Neural cell (in vitro differentiated cells): ENCODE results near the gene RPL35. TPM values are rescaled to one million over a fixed set of nuclear protein-coding genes. Genes with fewer than 3 reads are reported as not detected.

Experiments used
- H2AFZ ChIP-seq: fragments of 200-600, 300-800 bp; sonication (generic), shearing (Covaris generic); 2 replicates; pipeline ENCODE4 v1.6.0; 2014; ENCODE audit warnings: low read depth, mild to moderate bottlenecking, antibody characterized with exemption, low read length, moderate library complexity
- H3F3A ChIP-seq: fragments of 200-600 bp; shearing (Covaris generic); 2 replicates; pipeline ENCODE4 v1.6.1; 2016; ENCODE audit warnings: mild to moderate bottlenecking, moderate library complexity, mixed read lengths, antibody characterized with exemption, low read length; ENCODE audit not compliant: insufficient read depth, poor library complexity, severe bottlenecking
- H3K27ac ChIP-seq: fragments of 200-600, 300-800 bp; sonication (generic), shearing (Covaris generic); 2 replicates; pipeline ENCODE4 v1.5.1; 2014; ENCODE audit warnings: mild to moderate bottlenecking, low read length, moderate library complexity
- H3K27me3 ChIP-seq: fragments of 300-800, 200-600 bp; sonication (generic), shearing (Covaris generic); 2 replicates; pipeline ENCODE4 v1.6.0; 2014; ENCODE audit warnings: mild to moderate bottlenecking, low read depth, low read length, moderate library complexity; ENCODE audit not compliant: insufficient read depth
- H3K36me3 ChIP-seq: fragments of 300-800, 200-600 bp; sonication (generic), shearing (Covaris generic); 2 replicates; pipeline ENCODE4 v1.5.1; 2014; ENCODE audit warnings: mild to moderate bottlenecking, antibody characterized with exemption, low read length, moderate library complexity; ENCODE audit not compliant: insufficient read depth
- H3K4me2 ChIP-seq: fragments of 300-800, 200-600 bp; sonication (generic), shearing (Covaris generic); 2 replicates; pipeline ENCODE4 v1.6.0; 2014; ENCODE audit warnings: mild to moderate bottlenecking, low read length
- H3K4me3 ChIP-seq: fragments of 300-800, 200-600 bp; sonication (generic), shearing (Covaris generic); 2 replicates; pipeline ENCODE4 v1.5.1; 2014; ENCODE audit warnings: mild to moderate bottlenecking, low read length, moderate library complexity
- H3K79me2 ChIP-seq: fragments of 200-600 bp; shearing (Covaris generic); replicated peaks from 2 replicates; pipeline ENCODE4 v1.6.0; 2014; ENCODE audit warnings: mild to moderate bottlenecking, low read length, moderate library complexity; ENCODE audit not compliant: insufficient read depth
- H3K9ac ChIP-seq: fragments of 300-800, 200-600 bp; sonication (generic), shearing (Covaris generic); 2 replicates; pipeline ENCODE4 v1.6.1; 2016; ENCODE audit warnings: mild to moderate bottlenecking, low read length, mixed read lengths
- H3K9me2 ChIP-seq: fragments of 200-600 bp; shearing (Covaris generic); 2 replicates; pipeline ENCODE4 v1.6.1; 2016; ENCODE audit warnings: mild to moderate bottlenecking, low read length, mixed read lengths; ENCODE audit not compliant: insufficient read depth
- H3K9me3 ChIP-seq: fragments of 200-600, 300-800 bp; sonication (generic), shearing (Covaris generic); 2 replicates; pipeline ENCODE4 v1.6.1; 2016; ENCODE audit warnings: mild to moderate bottlenecking, mixed run types, low read length, moderate library complexity, mixed read lengths
- H4K20me1 ChIP-seq: fragments of 200-600 bp; shearing (Covaris generic); 2 replicates; pipeline ENCODE4 v1.6.1; 2016; ENCODE audit warnings: mild to moderate bottlenecking, mixed run types; ENCODE audit not compliant: insufficient read depth
- EP300 ChIP-seq: fragments of 450-650 bp; conservative IDR thresholded peaks from 2 replicates; pipeline ENCODE4 v1.6.1; 2014; ENCODE audit warnings: antibody characterized with exemption, mild to moderate bottlenecking, moderate library complexity; ENCODE audit not compliant: poor library complexity, severe bottlenecking
- EZH2 ChIP-seq: fragments of 200-600, 300-800 bp; shearing (Covaris generic), sonication (generic); IDR thresholded peaks from 2 replicates; pipeline ENCODE4 v1.6.1; 2014; ENCODE audit warnings: antibody characterized with exemption, low read length, borderline replicate concordance, mild to moderate bottlenecking; ENCODE audit not compliant: insufficient read depth, poor library complexity, severe bottlenecking
- MXI1 ChIP-seq: fragments of 450-650 bp; conservative IDR thresholded peaks from 2 replicates; pipeline ENCODE4 v1.6.1; 2014; ENCODE audit warnings: antibody characterized with exemption, mild to moderate bottlenecking; ENCODE audit not compliant: poor library complexity, severe bottlenecking
- POLR2AphosphoS5 ChIP-seq: IDR thresholded peaks from 2 replicates; pipeline ENCODE4 v1.6.1; 2012
- RAD21 ChIP-seq: fragments of 450-650 bp; conservative IDR thresholded peaks from 2 replicates; pipeline ENCODE4 v1.6.1; 2014; ENCODE audit warnings: antibody characterized with exemption, mild to moderate bottlenecking, moderate library complexity
- SMC3 ChIP-seq: fragments of 450-650 bp; conservative IDR thresholded peaks from 2 replicates; pipeline ENCODE4 v1.6.1; 2014; ENCODE audit warnings: antibody characterized with exemption, mild to moderate bottlenecking, moderate library complexity; ENCODE audit not compliant: poor library complexity
- TAF1 ChIP-seq: IDR thresholded peaks from 2 replicates; pipeline ENCODE4 v1.6.1; 2012; ENCODE audit warnings: low read depth
- polyA plus RNA-seq: library from polyadenylated mRNA; depleted of rRNA; stranded (reverse); fragments of >200 nt; gene quantifications from 2 replicates; pipeline ENCODE4 v1.2.3, GENCODE V29; 2014
- TF ChIP-seq, protein P1 (sequence below): fragments of 450-650 bp; IDR thresholded peaks from 2 replicates; pipeline ENCODE4 v1.5.1; 2014; ENCODE audit warnings: antibody characterized with exemption, mild to moderate bottlenecking, moderate library complexity; ENCODE audit not compliant: poor library complexity, severe bottlenecking
- TF ChIP-seq, protein P2 (sequence below): IDR thresholded peaks from 2 replicates; pipeline ENCODE4 v1.6.1; 2012; ENCODE audit warnings: borderline replicate concordance

RPL35 gene
- polyA plus RNA-seq, 1 donor from 2014 or later: 2,116 TPM

DNA sequence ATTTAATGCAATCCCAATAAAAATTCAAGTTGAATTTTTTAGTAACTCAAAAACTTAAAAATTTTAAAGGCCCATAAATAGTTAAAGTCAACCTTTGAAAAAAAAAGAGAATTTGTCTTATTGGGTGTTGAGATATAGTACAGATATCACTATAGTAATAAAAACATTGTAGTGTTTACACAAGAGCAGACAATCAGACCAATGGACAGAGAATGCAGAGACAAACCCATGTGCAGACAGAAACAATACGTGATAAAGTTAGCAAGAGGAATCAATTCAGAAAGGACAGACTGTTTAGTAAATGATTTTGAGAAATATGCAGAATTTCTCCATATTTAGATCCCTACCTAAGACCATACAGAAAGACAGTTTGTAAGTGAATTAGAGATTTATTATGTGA lies 45.2 kb upstream of the RPL35 start:
- Histone ChIP-seq H3K9me2 (no peaks in the 10 kb centered on the region), H3K36me3 (no peaks in the 10 kb centered on the region), H3F3A (no peaks in the 10 kb centered on the region), H3K9me3 (no peaks in the 10 kb centered on the region), H3K4me3 (no peak overlapping the region), H3K27me3 (no peaks in the 10 kb centered on the region), H3K27ac (no peak overlapping the region), H4K20me1 (no peaks in the 10 kb centered on the region), H2AFZ (no peak overlapping the region), H3K9ac (no peak overlapping the region), H3K79me2 (no peaks in the 10 kb centered on the region), H3K4me2 (no peak overlapping the region)
- TF ChIP-seq, protein P1, sequence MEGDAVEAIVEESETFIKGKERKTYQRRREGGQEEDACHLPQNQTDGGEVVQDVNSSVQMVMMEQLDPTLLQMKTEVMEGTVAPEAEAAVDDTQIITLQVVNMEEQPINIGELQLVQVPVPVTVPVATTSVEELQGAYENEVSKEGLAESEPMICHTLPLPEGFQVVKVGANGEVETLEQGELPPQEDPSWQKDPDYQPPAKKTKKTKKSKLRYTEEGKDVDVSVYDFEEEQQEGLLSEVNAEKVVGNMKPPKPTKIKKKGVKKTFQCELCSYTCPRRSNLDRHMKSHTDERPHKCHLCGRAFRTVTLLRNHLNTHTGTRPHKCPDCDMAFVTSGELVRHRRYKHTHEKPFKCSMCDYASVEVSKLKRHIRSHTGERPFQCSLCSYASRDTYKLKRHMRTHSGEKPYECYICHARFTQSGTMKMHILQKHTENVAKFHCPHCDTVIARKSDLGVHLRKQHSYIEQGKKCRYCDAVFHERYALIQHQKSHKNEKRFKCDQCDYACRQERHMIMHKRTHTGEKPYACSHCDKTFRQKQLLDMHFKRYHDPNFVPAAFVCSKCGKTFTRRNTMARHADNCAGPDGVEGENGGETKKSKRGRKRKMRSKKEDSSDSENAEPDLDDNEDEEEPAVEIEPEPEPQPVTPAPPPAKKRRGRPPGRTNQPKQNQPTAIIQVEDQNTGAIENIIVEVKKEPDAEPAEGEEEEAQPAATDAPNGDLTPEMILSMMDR: no peak
- no peak for TF ChIP-seq POLR2AphosphoS5

DNA sequence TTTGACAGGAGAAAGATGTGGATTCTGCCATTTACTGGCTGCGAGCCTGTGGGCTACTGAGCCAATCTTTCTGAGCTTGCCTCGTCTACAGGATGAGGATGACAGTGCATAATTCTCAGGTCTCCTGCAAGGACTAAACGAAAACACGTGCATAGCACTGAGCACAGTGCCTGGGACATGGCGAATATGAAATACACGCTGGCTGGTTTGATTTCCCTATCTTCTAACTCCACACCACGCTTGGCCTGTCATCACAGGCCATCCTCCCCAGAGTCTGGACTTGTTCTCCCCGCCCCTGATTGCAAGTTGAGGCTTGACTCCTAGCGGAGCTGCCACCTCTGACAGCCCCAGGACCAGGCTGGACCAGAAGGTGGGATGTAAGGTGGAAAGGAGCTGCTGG lies 38.1 kb upstream of the RPL35 start:
- Histone ChIP-seq H3K27me3 (no peaks in the 10 kb centered on the region), H3K9me3 (no peaks in the 10 kb centered on the region), H3F3A (no peaks in the 10 kb centered on the region), H2AFZ (no peak overlapping the region), H3K4me3 (no peak overlapping the region), H3K36me3 (no peaks in the 10 kb centered on the region), H4K20me1 (no peaks in the 10 kb centered on the region), H3K9me2 (no peaks in the 10 kb centered on the region), H3K9ac (no peak overlapping the region), H3K79me2 (no peaks in the 10 kb centered on the region), H3K4me2 (no peak overlapping the region), H3K27ac (no peak overlapping the region)
- no peak for TF ChIP-seq EP300
- no peak for TF ChIP-seq TAF1
- no peak for TF ChIP-seq POLR2AphosphoS5
- TF ChIP-seq, protein P2, sequence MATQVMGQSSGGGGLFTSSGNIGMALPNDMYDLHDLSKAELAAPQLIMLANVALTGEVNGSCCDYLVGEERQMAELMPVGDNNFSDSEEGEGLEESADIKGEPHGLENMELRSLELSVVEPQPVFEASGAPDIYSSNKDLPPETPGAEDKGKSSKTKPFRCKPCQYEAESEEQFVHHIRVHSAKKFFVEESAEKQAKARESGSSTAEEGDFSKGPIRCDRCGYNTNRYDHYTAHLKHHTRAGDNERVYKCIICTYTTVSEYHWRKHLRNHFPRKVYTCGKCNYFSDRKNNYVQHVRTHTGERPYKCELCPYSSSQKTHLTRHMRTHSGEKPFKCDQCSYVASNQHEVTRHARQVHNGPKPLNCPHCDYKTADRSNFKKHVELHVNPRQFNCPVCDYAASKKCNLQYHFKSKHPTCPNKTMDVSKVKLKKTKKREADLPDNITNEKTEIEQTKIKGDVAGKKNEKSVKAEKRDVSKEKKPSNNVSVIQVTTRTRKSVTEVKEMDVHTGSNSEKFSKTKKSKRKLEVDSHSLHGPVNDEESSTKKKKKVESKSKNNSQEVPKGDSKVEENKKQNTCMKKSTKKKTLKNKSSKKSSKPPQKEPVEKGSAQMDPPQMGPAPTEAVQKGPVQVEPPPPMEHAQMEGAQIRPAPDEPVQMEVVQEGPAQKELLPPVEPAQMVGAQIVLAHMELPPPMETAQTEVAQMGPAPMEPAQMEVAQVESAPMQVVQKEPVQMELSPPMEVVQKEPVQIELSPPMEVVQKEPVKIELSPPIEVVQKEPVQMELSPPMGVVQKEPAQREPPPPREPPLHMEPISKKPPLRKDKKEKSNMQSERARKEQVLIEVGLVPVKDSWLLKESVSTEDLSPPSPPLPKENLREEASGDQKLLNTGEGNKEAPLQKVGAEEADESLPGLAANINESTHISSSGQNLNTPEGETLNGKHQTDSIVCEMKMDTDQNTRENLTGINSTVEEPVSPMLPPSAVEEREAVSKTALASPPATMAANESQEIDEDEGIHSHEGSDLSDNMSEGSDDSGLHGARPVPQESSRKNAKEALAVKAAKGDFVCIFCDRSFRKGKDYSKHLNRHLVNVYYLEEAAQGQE: no peak
- no peak for TF ChIP-seq RAD21
- TF ChIP-seq SMC3: no peak
- TF ChIP-seq MXI1: no peak
- TF ChIP-seq, protein P1: no peak
- TF ChIP-seq EZH2: no peak
